SK-N-DZ (cell line): ENCODE results near the gene LGALS4.
"Not testable (repeated sequence)": the region's sequence is repeated elsewhere in the genome, so short reads cannot be mapped to it uniquely, and the experiment has no call there.

Experiments
- DNase-seq: peaks from one replicate; pipeline ENCODE4 v3.0.0-alpha.2; 2015; ENCODE audit warnings: low spot score

The LGALS4 gene

DNA sequence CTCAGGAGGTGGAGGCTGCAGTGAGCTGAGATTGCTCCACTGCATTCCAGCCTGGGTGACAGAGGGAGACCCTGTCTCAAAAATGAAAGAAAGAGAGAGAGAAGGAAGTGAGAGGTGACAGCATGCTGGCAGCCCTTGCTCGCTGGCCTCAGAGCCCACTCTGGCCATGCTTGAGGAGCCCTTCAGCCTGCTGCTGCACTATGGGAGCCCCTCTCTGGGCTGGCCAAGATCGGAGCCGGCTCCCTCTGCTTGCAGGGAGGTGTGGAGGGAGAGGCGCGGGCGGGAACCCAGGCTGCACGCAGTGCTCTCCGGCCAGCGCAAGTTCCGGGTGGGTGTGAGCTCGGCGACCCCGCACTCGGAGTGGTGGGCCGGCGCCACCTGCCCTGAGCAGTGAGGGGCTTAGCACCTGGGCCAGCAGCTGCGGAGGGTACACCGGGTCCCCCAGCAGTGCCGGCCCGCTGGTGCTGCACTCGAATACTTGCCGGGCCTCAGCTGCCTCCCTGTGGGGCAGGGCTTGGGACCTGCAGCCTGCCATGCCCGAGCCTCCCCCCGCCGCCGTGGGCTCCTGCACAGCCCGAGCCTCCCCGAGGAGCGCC is 8.6 kb upstream of the LGALS4 start:
- not testable (repeated sequence) for DNase-seq

DNA sequence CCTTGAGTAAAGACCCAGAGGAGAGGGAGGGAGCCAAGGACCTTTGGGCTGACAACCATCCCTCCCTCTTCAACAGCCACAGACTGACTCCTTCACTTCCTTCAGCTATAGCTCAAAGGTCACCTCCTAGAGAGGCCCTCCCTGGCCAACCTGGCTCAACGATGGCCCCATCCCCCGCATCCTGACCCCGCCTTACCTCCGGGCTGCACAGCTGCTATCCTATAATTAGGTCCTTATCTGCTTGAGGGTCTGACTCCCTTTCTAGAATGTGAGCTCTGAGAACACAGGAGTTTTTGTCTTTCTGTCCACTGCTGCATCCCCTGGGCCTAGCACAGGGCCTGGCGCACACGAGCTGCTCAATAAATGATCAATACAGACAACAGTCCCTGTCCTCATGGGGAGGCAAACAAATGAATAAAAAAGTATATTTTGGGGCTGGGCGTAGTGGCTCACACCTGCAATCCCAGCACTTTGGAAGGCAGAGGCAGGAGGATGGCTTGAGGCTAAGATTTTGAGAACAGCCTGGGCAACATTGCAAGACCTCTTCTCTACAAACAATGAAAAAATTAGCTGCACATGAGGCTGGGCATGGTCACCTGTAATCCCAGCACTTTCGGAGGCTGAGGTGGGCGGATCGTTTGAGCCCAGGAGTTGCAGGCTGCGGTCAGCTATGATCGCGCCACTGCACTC is 6.6 kb upstream of the LGALS4 start:
- peak; percentile 42 for DNase-seq

DNA sequence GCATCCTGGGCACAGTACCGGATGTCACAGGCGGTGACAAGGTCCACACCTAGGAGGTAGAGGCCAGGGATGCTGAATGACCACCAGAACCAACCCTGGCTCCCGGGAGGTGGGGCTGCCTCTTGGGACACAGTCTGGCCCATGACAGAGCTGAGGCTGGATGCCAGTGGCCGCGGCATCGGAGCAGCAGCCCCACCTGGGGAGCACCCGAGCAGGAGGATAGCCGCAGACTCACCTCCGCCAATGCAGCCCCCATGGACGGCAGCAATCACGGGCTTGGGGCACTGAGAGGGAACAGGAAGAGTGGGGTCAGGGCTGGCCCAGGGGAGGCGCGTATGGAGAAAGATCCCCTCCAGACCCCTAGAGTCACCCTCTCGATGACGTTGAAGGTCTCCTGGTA is 4.3 kb upstream of the LGALS4 start:
- no peak for DNase-seq

DNA sequence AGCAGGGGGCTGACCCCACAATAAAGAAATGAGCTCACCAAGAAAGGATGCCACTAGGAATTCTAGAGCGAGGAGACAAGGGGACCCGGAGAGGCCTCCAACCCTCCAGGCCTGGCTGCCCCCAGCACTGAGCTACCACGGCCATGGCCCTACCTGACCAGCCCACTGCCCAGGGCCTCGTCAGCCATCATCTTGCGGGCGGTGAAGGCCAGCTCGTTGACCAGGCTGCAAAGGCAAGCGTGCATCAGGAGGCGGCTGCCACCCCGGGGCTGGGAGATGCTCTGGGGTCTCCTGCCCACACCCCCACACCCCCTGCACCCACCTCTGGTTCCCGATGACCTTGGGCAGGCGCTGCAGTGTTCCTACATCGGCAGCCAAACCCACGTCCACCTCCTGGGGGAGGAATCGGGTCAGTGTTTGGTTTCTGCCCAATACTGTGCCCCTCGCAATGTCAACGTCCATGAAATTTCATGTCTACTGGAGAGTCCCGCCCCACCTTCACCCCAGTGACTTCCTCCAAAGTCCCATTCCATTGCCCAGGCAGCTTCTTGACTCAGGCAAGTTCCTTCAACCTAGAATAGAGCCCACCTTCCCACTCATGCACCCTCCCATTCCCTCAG is 3.5 kb upstream of the LGALS4 start:
- DNase-seq: no peak

DNA sequence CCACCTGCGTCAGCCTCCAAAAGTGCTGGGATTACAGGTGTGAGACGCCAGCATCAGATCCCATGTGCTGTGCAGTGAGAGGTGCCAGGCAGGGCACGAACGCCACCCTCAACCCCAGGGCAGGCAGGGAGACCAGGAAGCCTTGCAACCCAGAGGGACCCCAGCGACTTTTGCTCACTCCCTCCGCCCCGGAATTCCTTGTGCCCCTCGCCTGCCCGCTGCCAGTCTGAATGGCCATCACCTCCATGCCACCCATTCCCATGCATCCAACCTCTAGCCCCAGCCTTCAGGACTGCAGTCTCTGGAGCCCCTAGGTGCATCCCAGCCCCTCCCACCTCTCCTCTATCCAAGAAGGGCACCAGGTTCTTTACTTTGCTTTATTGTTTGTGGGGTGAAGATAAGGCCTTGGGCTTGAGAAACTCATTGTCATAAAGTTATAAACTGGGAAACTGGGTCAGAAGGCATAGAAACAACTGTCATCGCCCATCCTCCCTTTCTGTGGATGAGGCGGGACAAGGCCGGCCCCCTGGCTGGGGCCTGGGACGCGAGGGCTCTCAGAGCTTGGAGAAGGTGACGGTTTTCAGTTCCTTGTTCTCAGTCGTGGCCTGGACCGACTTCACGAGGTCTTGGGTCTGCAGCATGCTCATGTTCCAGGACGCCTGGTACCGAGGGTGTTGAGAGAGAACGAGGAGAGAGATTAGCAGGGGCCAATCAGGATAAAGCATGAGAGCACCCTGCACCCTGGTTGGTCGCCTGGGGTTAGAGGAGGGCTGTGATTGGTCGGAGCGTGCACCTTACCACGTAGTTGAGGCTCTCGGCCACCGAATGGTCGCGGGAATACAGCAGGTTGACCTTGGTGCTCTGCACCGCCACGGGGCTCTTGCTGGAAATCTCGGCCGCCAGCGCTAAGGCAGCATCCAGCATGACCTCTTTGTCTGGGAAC is 2.6 kb upstream of the LGALS4 start:
- no peak for DNase-seq

DNA sequence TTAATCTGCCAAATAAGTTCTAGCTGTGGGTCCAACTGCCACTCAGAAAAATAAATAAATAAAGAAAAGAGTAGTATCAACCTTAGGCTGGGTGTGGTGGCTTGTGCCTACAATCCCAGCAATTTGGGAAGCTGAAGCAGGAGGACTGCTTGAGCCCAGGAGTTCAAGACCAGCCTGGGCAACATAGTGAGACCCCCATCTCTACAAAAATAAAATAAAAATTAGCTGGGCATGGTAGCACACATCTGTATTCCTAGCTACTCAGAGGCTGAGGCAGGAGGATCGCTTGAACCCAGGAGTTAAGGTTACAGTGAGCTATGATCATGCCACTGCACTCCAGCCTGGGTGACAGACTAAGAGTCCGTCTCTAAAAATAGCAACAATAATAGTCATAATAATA is 1.2 kb upstream of the LGALS4 start:
- DNase-seq: not testable (repeated sequence)

DNA sequence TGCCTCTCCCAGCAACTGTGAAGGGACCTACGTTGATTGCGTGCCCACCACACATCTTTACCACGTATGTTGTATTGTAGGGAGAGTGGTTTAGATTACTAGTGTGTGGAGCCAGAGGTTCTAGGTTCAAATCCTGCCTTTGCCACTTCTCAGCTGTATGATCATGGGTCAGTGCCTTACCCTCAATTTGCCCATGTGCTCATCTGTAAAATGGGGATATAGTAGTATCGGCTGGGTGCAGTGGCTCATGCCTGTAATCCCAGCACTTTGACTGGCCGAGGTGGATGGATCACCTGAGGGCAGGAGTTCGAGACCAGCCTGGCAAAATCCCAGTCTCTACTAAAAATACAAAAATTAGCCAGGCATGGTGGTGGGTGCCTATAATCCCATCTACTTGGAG is 578 bp upstream of the LGALS4 start:
- no peak for DNase-seq

DNA sequence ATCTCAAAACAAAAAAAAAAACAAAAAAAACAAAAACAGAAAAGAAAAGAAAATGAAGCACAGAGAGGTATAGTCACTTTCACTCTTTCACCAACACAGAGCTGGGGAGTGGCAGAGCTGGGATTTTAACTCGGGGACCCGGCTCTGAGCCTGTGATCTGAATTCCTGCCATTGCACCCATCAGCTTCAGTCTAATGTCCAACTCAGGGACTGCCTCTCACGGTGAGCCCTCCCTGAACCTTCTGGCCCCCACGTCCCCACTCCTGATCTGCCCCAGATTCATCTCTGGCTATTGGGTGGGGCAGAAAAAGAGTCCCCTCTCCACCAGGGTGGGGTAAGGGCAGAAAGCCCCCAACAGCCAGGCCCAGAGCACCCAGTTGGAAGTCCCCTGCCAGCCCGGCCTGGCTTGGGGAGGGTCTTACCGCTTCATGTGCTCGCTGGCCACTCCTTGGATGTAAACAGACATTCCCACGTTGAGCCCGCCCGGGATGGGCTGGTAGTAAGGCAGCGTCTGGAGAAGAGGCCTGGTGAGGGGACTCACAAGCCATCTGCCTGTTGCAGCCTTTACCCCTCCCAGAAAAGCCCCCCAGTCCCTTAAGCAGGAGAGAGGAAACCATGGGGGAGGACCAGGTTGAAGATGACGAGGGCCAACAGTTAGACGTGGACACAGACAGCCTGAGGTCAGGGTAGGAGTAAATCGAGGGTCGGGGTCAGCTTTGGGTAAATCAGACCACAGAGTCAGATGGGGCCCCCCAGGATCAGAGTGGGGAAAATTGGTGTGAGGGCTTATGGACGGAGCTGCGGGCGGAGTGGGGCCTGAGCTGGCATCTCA is 520 bp downstream of the LGALS4 start:
- DNase-seq: no peak

DNA sequence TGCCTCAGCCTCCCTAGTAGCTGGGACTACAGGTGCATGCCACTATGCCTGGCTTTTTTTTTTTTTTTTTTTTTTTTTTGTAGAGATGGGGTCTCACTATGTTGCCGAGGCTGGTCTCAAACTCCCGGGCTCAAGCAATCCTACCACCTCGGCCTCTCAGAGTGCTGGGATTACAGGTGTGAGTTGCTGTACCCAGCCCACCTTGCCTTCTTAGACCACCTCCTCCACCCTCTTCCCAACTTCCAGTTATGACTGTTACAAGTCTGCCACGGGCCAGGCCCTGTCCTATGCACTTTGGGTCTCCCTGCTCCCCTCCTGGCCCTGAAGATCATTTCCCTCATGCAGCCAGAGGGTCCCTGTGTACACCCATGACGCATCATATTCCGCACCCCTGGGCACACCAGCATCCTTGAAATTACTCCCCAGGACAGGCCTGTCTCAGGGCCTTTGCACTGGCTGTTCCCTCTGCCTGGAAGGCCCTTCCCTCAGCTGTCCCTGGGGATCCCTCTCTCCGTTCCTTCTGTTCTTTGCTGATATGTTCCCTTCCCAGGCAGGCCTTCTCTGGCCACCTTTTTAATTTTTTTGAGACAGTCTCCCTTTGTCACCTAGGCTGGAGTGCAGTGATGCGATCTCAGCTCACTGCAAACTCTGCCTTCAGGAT is 3.0 kb downstream of the LGALS4 start:
- no peak for DNase-seq

DNA sequence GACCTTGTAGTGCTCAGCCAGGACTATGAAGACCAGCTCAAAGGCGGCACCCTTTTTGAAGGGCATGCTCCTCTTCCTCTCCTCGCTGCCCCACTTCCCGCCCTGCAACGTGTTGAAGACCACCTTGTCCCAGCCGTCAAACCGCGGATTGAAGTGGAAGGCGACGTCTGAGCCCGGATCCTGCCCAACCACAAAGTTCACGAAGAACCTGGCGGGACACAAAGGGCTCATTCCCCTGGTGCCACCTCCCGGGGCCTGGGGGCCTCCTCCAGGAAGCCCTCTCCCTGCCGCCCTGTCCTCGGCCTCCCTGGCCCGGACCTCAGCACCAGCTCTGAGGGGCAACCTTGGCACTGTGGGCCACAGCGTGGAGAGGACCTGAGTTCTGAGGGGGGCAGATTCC is 4.0 kb downstream of the LGALS4 start:
- DNase-seq: no peak

DNA sequence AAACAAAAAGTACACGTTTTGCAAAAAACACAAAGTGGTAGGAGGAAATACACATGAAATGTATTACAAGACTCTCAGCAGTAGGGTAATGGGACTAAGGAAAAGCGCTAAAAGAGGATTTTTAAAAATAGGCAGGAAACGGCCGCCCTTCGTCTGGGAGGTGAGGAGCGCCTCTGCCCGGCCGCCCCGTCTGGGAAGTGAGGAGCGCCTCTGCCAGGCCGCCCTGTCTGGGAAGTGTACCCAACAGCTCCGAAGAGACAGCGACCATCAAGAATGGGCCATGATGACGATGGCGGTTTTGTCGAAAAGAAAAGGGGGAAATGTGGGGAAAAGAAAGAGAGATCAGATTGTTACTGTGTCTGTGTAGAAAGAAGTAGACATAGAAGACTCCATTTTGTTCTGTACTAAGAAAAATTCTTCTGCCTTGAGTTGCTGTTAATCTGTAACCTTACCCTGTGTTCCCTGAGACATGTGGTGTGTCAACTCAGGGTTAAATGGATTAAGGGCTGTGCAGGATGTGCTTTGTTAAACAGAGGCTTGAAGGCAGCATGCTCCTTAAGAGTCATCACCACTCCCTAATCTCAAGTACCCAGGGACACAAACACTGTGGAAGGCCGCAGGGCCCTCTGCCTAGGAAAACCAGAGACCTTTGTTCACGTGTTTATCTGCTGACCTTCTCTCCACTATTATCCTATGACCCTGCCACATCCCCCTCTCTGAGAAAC is 5.2 kb downstream of the LGALS4 start:
- DNase-seq: peak; percentile 58

DNA sequence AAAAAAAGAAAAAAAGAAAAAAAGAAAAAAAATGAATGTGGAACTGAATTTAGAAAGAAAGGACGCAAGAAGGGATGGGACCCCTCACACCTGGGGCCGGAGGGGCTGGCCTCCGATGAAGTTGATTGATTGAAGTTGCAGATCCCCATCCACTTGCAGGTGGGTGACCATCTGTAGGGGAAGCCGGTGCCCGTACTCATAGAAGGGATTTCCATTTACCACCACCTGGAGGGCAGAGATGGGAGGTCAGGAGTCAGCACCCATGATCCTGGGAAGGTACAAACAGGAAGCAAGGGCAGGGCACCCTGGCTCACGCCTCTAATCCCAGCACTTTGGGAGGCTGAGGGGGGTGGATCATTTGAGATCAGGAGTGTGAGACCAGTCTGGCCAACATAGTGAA is 6.4 kb downstream of the LGALS4 start:
- no peak for DNase-seq

DNA sequence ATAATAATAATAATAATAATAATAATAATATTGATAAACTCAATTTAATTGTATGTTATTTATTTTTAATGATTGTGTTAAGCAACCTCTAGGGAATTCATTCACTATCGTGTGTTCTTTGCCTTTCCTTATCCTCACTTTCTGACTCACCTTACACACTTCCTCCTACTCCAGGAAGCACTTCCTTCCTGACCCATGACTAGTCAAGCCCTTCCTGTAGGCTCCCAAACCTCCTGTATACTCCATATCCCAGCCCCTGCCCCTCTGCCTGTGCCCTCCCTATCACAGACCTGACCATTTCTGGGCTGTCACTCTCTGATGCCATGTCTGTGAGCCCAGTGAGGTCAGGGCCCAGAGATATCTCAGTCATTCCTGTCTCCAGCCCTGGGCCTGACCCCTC is 7.6 kb downstream of the LGALS4 start:
- no peak for DNase-seq

DNA sequence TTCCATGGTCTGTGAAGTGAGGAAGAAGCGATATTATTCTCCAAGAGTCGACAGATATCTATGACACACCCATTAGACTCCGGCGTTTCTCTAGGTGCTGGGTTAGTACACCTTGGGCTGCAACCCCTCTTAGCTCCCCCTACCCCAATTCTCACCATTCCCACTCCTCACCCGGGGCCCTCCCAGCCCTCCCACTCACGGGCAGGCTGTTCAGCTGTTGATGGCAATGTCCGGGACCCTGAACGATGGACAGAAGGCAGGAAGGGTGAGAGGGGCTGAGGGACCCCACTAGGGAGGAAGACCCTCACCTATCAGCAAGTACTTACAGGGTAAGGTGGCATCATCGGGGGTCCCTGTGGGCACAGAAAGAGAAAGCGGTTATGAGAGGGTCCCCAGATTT is 9.2 kb downstream of the LGALS4 start:
- no peak for DNase-seq

DNA sequence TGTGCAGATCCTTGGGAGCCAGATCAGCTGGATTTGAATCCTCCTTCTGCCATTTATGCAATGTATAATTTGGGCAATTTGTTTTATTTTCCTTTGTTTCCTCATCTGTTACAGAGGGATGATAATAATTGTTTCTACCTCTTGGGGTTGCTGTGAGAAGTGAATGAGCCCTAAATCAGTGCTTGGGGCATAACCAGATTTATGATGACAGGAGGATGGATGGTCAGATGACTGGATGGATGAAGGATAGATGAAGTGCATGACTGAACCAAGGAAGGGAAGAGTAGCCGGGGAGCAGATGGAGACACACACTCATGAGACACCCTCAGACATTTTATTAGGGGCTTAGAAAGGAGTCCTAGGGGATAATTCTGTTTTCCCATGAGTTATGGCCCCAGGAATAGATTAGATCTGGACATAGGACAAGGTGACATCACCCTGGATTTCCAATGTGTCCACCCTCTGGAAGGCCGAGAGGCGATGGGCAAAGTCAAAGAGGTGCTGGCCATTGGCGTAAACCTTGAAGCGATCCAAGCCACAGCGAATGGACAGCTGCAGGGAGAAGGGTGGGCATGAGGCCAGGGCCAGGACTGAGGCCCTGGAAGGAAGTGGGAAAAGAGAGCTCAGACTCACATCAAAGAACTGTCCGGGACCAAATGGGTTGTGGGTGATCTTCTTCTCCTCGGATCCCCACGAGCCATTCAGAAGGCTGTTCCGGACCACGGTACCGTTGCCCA is 11.2 kb downstream of the LGALS4 start:
- no peak for DNase-seq

DNA sequence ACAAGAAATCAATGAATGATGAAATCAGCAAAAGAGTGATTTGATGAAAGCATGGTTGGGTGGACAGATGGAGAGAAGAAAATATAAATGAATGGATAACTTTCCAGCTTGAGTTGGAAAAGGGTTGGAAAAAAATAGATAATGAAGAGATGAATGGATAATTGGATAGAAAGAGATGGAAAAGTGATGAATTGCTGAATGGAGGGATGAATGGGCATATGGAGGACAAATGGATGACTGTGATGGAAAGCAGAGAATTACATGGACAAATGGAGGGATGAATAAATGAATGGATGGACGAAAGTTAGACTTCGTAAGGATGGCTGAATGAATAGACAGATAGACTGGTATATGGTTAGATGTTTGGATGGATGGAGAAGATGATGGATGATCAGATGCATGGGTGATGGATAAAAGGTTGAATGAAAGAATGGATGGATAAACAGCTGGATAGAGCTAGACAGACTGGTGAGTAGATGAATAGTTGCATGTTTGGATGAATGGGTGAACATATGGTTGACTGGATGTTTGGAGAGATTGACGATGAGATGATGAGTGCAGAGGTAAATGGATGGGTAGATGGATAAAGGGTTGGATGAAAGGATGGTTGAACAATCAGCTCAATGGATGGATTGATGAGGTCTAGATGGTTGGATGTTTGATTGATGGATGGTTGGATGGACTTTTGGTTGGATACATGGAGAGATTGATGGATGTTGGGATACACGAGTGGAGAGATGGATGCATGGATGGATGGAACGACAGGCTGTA is 12.0 kb downstream of the LGALS4 start:
- no peak for DNase-seq

DNA sequence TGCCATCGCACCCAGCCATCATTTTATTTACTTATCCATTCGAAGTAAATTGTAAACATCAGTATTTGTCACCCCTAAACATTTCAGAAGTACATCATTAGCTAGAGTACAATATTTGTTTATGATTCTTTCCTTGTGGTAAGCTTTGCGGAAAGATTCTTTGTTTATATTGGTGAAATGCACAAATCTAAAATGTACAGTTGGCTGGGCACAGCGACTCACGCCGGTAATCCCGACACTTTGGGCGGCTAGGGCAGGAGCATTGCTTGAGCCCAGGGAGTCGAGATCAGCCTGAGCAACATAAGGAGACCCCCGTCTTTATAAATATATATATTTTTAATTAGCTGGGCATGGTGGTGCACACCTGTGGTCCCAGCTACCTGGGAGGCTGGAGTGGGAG is 13.6 kb downstream of the LGALS4 start:
- DNase-seq: no peak

DNA sequence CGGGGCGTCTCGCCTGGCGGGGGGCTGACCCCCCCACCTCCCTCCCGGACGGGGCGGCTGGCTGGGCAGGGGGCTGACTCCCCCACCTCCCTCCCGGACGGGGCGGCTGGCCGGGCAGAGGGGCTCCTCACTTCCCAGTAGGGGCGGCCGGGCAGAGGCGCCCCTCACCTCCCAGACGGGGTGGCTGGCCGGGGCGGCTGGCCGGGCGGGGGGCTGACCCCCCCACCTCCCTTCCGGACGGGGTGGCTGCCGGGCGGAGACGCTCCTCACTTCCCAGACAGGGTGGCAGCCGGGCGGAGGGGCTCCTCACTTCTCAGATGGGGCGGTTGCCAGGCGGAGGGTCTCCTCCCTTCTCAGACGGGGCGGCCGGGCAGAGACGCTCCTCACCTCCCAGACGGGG is 15.0 kb downstream of the LGALS4 start:
- not testable (repeated sequence) for DNase-seq

DNA sequence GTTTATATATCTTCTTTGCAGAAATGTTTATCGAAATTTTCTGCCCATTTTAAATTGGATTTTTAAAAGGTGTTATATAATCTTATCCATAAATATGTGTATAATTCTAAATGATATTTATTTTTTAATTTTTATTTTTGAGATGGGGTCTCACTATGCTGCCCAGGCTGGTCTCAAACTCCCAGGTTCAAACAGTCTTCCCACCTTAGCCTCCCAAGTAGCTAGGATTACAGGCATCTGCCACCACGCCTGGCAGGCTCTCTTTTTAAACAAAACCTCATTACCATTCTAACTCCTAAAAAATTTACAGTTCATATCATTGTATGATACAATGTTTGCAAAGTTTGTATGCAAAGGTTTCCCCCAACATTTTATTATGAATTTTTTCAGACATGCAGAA is 16.6 kb downstream of the LGALS4 start:
- no peak for DNase-seq
